Hematopoietic multipotent progenitor cell (in vitro differentiated cells): ENCODE measurements around the gene FAXC. TPM values are rescaled to one million over a fixed set of nuclear protein-coding genes. Genes with fewer than 3 reads are reported as not detected.
"Not testable (repeated sequence)": the region's sequence is repeated elsewhere in the genome, so short reads cannot be mapped to it uniquely, and the experiment has no call there.

ENCODE experiments used
- DNase-seq, 3 donors: peaks; one replicate each; pipeline ENCODE4 v3.0.0-alpha.2; 2011 to 2015; ENCODE audit warnings: low read depth in 2 of 3, low spot score in 2 of 3
- total RNA-seq: library from RNA; depleted of rRNA; stranded (reverse); fragments of >200 nt; gene quantifications from one replicate; pipeline ENCODE4 v1.2.3, GENCODE V29; 2012

FAXC gene
- total RNA-seq, 1 donor, result under 0.01 TPM

DNA sequence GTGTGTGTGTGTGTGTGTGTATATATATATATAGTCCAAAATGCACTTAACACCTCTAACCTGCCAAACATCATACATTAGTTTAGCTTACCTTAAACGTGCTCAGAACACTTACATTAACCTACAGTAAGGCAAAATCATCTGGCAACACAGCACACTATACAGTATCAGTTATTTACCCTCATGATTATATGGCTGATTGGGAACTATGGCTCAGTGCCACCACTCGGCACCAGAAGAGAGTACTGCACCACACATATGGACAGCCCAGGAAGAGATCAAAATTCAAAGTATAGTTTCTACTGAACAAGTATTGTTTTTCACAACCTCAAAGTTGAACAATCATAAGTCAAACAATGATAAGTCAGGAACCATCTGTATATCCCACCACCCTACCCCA, 59.8 kb downstream of the FAXC start:
- DNase-seq, result no peak

DNA sequence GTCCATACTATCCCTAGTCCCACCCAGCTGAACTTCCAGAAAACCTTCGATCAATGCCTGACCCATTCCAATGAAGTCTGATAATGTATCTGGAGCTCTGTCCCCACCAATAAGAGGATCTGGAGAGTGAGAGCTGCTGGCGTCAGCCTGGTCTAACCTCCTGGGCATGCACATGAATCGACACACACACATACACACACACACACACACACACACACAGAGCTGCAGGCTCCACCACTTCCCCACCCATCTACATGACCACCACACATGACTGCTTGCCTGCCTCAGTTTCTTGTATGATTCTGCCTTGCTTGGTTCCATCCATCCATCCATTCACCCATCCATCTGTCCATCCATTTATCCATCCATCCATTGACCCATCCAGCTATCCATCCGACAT, 60.8 kb downstream of the FAXC start:
- no peak for DNase-seq

GRCh38 chr6:99287523-99287922, 62.0 kb downstream of the FAXC start:
- no peak for DNase-seq

- DNase-seq, result no peak
These were observed 63.6 kb downstream of the FAXC start for GRCh38 chr6:99285881-99286280.

- peak in 1 of 3 donors; percentile 21 for DNase-seq
These were observed 66.9 kb downstream of the FAXC start for GRCh38 chr6:99282479-99283062.

- DNase-seq, result no peak
These were observed 72.7 kb downstream of the FAXC start for GRCh38 chr6:99276747-99277146.

DNA sequence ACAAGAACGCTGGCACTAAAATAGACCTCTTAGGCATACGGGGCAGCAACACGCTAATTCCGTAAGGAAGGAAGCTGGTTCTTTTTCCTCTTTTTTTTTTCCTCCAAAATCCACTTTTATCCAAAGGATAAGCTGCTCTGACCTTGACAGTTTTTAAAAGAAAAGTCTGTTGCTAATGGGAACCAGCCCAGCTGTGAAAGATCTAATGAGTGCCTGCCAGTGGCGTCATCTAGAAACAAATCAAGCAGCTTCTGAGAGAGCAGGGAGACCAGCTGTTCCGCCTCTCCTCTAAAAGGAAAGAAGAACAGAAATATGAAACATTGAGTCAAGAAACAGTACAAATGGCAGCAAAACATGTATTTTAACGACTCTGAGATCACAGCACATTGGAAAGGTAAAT, 78.6 kb downstream of the FAXC start:
- DNase-seq, result no peak

- DNase-seq, result no peak
These were observed 79.4 kb downstream of the FAXC start for GRCh38 chr6:99270030-99270429.

DNA sequence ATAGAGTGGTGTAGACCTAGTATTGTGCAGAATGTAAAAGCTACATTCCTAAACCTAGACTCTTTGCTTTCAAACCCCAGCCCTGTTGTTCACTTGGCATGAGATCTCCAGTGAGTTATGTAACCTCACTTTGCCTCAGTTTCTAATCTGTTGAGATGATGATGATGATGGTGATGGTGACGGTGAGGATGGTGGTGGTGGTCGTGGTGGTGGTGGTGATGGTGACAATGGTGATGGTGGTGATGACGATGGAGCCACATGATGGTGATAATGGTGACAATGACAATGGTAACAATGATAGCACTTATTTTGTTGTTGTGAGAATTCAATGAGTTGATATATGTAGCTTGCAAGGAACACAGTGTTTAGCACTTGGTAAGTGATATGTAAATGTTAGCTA, 80.3 kb downstream of the FAXC start:
- no peak for DNase-seq

- DNase-seq, result not testable (repeated sequence)
These were observed 82.5 kb downstream of the FAXC start for GRCh38 chr6:99266996-99267395.

- DNase-seq, result not testable (repeated sequence)
These were observed 84.0 kb downstream of the FAXC start for GRCh38 chr6:99265447-99265846.

DNA sequence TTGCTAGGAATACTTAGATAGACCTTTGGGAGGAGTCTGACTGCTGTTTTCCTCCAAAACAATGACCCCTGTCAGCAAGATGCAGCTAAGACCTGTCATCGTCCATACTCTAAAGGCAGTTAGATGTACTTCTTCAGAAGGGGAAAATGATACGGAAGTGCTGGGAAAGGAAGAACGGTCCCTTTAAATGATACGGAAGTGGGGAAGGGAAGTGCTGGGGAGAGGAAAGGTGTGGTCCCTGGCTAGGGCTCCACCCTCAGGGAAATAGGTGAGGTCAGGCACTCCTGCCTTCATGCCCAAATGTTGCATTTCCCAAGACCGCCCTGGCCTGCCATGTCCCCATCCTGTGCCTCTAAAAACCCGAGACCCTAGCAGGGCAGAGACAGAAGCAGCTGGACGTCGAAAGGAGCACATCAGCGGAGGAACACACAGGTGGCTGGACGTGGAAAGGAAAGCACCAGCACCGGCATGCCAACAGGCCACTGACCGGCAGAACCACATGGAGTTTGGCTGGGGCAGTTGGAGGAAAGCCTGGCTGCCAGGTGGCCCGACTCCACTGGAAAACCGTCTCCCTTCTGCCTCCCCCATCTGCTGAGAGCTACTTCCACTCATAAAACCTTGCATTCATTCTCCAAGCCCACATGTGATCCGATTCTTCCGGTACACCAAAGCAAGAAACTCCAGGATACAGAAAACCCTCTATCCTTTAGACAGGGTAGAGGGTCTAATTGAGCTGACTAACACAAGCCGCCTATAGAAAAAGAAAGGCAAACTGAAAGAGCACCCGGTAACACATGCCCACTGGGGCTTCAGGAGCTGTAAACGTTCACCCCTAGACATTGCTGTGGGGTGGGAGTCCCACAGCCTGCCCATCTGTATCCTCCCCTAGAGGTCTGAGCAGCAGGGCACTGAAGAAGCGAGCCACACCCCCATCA, 94.6 kb downstream of the FAXC start:
- DNase-seq, result no peak

DNA sequence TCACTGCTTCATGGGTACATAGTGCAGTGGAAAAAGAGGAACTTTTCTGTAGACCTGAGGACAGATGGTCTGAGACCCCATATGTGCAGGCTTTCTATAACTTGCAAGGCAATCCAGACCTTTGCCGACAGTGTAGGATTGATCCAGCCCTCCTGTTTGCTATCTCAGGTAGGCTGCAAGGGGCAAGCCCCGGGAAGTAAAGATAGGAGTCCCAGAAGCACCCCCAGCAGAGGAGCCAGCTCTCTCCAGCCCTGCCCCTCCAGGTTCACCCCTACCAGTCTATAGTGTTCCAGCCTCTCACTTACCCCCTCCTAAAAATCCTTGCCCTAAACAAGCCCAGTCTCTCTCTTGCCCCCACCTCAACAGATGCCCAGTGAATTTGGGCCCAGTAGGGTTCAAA, 96.2 kb downstream of the FAXC start:
- DNase-seq, result no peak

DNA sequence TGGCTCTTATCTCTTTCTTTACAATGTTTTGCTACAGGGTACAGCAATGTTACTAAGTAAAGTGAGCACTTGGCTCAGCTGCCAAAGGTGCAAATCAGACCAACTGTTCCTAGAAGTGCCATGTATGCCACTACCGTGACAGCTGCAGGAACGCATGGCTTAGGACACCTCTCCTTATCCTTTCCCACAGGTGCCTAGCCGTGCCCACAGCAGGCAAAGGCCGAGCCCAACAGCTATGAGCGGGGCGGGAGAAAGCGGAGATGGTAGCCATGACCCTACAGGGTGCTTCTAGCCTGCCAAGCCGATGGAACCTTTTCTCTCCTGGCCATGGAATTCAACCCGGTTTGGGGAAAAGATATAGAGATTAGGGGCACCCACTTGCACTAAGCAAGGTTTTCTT, 97.1 kb downstream of the FAXC start:
- DNase-seq, result no peak

- DNase-seq, result no peak
These were observed 99.0 kb downstream of the FAXC start for GRCh38 chr6:99250476-99250875.

- no peak for DNase-seq
These were observed 102.9 kb downstream of the FAXC start for GRCh38 chr6:99246602-99247001.

GRCh38 chr6:99241905-99242534, 107.5 kb downstream of the FAXC start:
- DNase-seq, result no peak

- no peak for DNase-seq
These were observed 113.5 kb downstream of the FAXC start for GRCh38 chr6:99236010-99236409.

GRCh38 chr6:99233219-99233618, 116.3 kb downstream of the FAXC start:
- DNase-seq, result no peak

DNA sequence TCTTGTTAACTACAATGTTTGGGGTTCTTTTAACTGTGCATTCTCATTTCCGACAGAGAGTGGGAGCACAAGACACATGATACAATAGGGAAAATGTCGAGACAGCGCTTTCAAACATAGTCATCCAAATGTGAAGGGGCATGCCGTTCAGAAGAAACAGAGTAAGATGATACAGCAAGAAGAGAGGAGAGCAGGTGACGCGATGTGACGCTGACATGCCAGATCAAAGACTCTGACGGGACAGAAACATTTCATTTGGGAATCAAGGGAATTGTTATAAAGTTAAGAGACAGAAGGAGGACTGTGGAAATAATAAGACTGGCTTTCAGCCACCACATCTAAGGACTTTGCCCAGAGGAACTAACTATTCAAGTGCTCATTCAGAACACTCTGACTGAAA, 117.4 kb downstream of the FAXC start:
- DNase-seq, result no peak

- DNase-seq, result no peak
These were observed 124.3 kb downstream of the FAXC start for GRCh38 chr6:99225172-99225571.
